ENCODE measurements around the gene SIGLEC8. TPM values are rescaled to one million over a fixed set of nuclear protein-coding genes. Genes with fewer than 3 reads are reported as not detected.

Gene SIGLEC8
- total RNA-seq, 1 experiment from 2014 or later = not detected

- Mint-ChIP-seq H3K9me3 (peaks cover 4% of the 10 kb centered on the region; the same call in 1 of the 2 replicates), H3K27me3 (ENCODE audit: low read depth) (peaks cover 28% of the 10 kb centered on the region), H3K27ac (no peak overlapping the region), H3K4me3 (no peak overlapping the region), H3K36me3 (no peaks in the 10 kb centered on the region), H3K4me1 (0 out of 2 replicates have a peak, but pooled peaks cover 2% of the 10 kb centered on the region)
- TF ChIP-seq NFATC4 (CRISPR knock-in tag; IDR thresholded peaks at IDR 0.05) = no peak
- no peak for TF ChIP-seq USF1 (CRISPR knock-in tag; IDR thresholded peaks at IDR 0.05)
- no peak for TF ChIP-seq SMAD4 (CRISPR knock-in tag; IDR thresholded peaks at IDR 0.05)
- TF ChIP-seq GRHL2 (CRISPR knock-in tag; IDR thresholded peaks at IDR 0.05; ENCODE audit: insufficient replicate concordance, severe bottlenecking) = no peak
- no peak for TF ChIP-seq SOX15 (CRISPR knock-in tag; IDR thresholded peaks at IDR 0.05)
- TF ChIP-seq FOXP4 (CRISPR knock-in tag; IDR thresholded peaks at IDR 0.05) = no peak
- no peak for TF ChIP-seq MLX (CRISPR knock-in tag; IDR thresholded peaks at IDR 0.05)
- TF ChIP-seq PRRX2 (CRISPR knock-in tag; IDR thresholded peaks at IDR 0.05) = no peak
- no peak for TF ChIP-seq RORB (CRISPR knock-in tag; IDR thresholded peaks at IDR 0.05)
- no peak for TF ChIP-seq GABPB1 (CRISPR knock-in tag; IDR thresholded peaks at IDR 0.05)
- TF ChIP-seq ZBTB43 (CRISPR knock-in tag; IDR thresholded peaks at IDR 0.05) = no peak
- TF ChIP-seq FOXP1 (CRISPR knock-in tag; IDR thresholded peaks at IDR 0.05; ENCODE audit: borderline replicate concordance) = no peak
- no peak for TF ChIP-seq PRDM15 (CRISPR knock-in tag; IDR thresholded peaks at IDR 0.05)
- ATAC-seq = no peak
- DNase-seq (ENCODE audit: low spot score) = no peak
- ChIA-PET POLR2A (no interaction called here), CTCF (interaction anchor here (0.9 to 1.6 kb wide), 2 partner anchors 200 to 204 kb away, joined by 3 to 4 read pairs; no protein-coding TSS in a partner anchor)
Measured at GRCh38 chr19:51456541-51457290, 1.5 kb downstream of the SIGLEC8 start.

- H3K4me3 Mint-ChIP-seq = no peak overlapping the region
- no peak overlapping the region for H3K27ac Mint-ChIP-seq
- H3K27me3 Mint-ChIP-seq (ENCODE audit: low read depth) = peaks cover 59% of the 10 kb centered on the region
- H3K4me1 Mint-ChIP-seq = no peaks in the 10 kb centered on the region
- POLR2A ChIA-PET = no interaction called here
- no peak for DNase-seq (ENCODE audit: low spot score)
- no peak for ATAC-seq
- CTCF ChIA-PET = no interaction called here
- H3K9me3 Mint-ChIP-seq = peaks cover 42% of the 10 kb centered on the region
- H3K36me3 Mint-ChIP-seq = peaks cover 5% of the 10 kb centered on the region; the same call in 1 of the 2 replicates
- no peak for TF ChIP-seq GTF2I (CRISPR knock-in tag; conservative IDR thresholded peaks at IDR 0.05)
- no peak for TF ChIP-seq ZNF121 (CRISPR knock-in tag; IDR thresholded peaks at IDR 0.05)
- TF ChIP-seq MLX (CRISPR knock-in tag; IDR thresholded peaks at IDR 0.05) = no peak
- TF ChIP-seq ZNF416 (CRISPR knock-in tag; IDR thresholded peaks at IDR 0.05) = no peak
- TF ChIP-seq ARID4B (CRISPR knock-in tag; IDR thresholded peaks at IDR 0.05; ENCODE audit: borderline replicate concordance) = no peak
Measured at GRCh38 chr19:51450730-51451307, 7.4 kb downstream of the SIGLEC8 start.

All from WTC11 (cell line).